Sigmoid colon (tissue), 4 donors: ENCODE results near the gene MTX3.

Source experiments
- POLR2A ChIP-seq, 2 donors: fragments of 450-650 bp; IDR thresholded peaks; one replicate each; pipeline ENCODE4 v1.6.1; 2016; ENCODE audit warnings: antibody characterized with exemption in 2 of 2, mild to moderate bottlenecking in 2 of 2, moderate library complexity in 2 of 2
- POLR2AphosphoS5 ChIP-seq, 4 donors: sonication (generic); formaldehyde crosslinking; IDR thresholded peaks; one replicate each; pipeline ENCODE4 v1.6.1; 2017; ENCODE audit warnings: antibody characterized with exemption in 4 of 4

DNA sequence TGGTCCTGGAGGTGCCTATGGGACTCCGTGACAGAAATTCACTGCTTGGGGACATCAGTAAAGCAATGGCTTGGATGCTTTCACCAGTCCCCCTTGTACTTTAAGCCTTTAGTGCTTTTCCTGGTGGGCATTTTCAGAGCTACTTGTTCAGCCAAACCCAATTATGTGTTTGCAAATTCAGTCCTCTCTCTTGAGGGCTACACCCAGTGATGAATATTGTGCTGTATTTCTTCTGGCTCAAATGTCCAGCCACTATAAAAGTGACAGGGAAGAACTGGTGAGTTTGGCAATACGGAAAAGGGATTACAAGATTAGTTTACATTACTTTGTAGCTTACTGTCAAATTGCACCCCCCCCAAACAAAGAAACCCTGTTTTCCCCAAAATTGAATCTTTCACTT is 48.6 kb upstream of the MTX3 start:
- TF ChIP-seq POLR2AphosphoS5 (IDR thresholded peaks at IDR 0.05) (no peak), POLR2A (IDR thresholded peaks at IDR 0.05) (no peak)
